GM06990 (cell line): ENCODE data around the gene PRDM2.

Experiments
- DNase-seq: peaks from one replicate; pipeline ENCODE4 v3.0.0-alpha.2; 2011; ENCODE audit not compliant: insufficient read length; ENCODE audit errors: extremely low read depth
- H3K27me3 ChIP-seq: replicated peaks from 2 replicates; pipeline ENCODE4 v1.6.0; 2011; ENCODE audit warnings: low read length; ENCODE audit not compliant: control insufficient read depth, insufficient read depth
- H3K36me3 ChIP-seq: 2 replicates; pipeline ENCODE4 v1.5.1; 2011; ENCODE audit warnings: low read length; ENCODE audit not compliant: control insufficient read depth, insufficient read depth
- H3K4me3 ChIP-seq: replicated peaks from 2 replicates; pipeline ENCODE4 v1.5.1; 2011; ENCODE audit warnings: low read depth, mild to moderate bottlenecking, control low read depth, low read length
- CTCF ChIP-seq: IDR thresholded peaks from 2 replicates; pipeline ENCODE4 v1.5.1; 2011; ENCODE audit warnings: low read length, control low read depth, mild to moderate bottlenecking, inconsistent platforms; ENCODE audit not compliant: insufficient read depth, poor library complexity, severe bottlenecking

PRDM2 gene

DNA sequence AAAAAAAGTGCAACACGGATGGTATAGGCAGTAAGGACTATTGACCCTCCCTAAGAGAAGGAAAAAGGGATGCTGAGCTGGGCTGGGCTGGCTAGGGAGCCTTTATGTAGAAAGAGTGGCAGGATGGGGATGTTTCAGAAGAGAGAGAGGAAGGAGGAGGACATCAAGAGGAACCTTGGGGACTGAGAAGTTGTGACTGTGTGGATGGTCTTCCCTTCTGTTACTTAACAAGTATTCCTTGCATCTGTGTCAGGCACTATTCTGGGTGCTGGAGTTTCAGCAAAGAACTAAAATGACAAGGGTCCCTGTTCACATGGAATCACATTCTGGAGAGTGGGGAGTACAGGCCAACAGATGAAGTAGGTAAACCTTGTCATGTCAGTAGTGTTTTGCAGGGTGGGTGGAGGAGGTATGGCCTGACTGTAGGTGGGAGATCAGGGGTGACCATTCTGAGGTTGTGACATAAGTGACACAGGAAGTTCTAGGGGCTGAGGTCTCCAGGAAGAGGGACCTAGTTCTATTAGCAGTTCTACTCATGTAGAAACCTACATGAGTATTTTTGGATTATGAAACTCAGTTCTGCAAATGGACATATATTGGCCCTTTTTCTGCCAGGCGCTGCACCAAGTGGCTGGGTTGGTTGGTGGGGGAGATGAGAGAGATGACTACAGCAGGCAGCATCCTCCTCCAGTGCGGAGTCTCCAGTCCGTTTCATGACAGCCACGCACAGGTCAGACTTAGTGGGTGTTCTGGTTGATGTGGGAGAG, 53.8 kb downstream of the PRDM2 start:
- Histone ChIP-seq H3K4me3 (peak overlapping the region; percentile 27), H3K36me3 (peaks cover 6% of the 10 kb centered on the region), H3K27me3 (no peaks in the 10 kb centered on the region)
- peak; percentile 33 for DNase-seq
- TF ChIP-seq CTCF = no peak

DNA sequence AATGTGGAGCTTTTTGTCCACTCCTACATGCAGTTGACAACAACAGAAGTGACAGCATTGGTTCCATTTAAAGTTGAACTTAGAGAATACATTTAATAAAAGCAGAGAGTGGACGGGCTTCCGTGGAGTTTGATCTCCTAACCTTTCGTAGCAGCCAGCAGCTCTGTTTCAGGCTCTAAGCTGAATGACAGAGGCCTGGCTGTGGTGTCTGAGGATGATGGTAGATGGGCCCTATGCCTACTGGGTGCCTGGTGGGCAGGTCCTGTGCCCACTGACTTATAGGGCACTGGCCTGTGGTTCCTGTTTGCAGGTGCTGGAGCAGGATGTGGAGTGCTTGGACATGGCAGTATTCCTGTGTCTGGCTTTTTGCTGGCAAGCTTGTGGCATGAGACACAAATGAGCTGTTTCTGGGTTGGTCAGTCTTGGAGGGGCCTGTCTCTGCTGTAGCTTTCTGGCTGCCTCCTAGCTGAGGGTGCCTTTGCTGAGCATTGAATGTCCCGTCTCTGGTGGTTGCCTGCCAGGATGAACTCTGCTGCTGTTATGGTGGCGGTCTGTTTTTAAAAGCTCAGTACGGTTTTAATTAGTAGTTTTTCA, 54.6 kb downstream of the PRDM2 start:
- no peak for DNase-seq
- peak overlapping the region; percentile 27 for H3K4me3 ChIP-seq
- H3K27me3 ChIP-seq = no peaks in the 10 kb centered on the region
- peaks cover 6% of the 10 kb centered on the region for H3K36me3 ChIP-seq
- no peak for TF ChIP-seq CTCF

- Histone ChIP-seq H3K4me3 (no peak overlapping the region), H3K27me3 (no peaks in the 10 kb centered on the region), H3K36me3 (peaks cover 6% of the 10 kb centered on the region)
- no peak for DNase-seq
- TF ChIP-seq CTCF = no peak
Observed at GRCh38 chr1:13756557-13757315, 56.7 kb downstream of the PRDM2 start.

- no peaks in the 10 kb centered on the region for H3K27me3 ChIP-seq
- TF ChIP-seq CTCF = no peak
- H3K36me3 ChIP-seq = peaks cover 10% of the 10 kb centered on the region
- DNase-seq = no peak
- no peak overlapping the region for H3K4me3 ChIP-seq
Observed at GRCh38 chr1:13757693-13758092, 57.7 kb downstream of the PRDM2 start.

GRCh38 chr1:13759072-13759471, 59.1 kb downstream of the PRDM2 start:
- H3K36me3 ChIP-seq = peaks cover 8% of the 10 kb centered on the region
- no peak for DNase-seq
- H3K27me3 ChIP-seq = no peaks in the 10 kb centered on the region
- H3K4me3 ChIP-seq = no peak overlapping the region
- peak; percentile 11 for TF ChIP-seq CTCF
